NT2/D1 (cell line): ENCODE measurements around the gene MAP4K1.
"Not testable (repeated sequence)": the region's sequence is repeated elsewhere in the genome, so short reads cannot be mapped to it uniquely, and the experiment has no call there.

Experiments
- DNase-seq: peaks from one replicate; pipeline ENCODE4 v3.0.0-alpha.2; 2011; ENCODE audit warnings: low read depth, low spot score
- H3K27me3 ChIP-seq: 2 replicates; pipeline ENCODE4 v1.6.0; 2011; ENCODE audit warnings: mild to moderate bottlenecking; ENCODE audit not compliant: insufficient read length, insufficient read depth
- H3K36me3 ChIP-seq: 2 replicates; pipeline ENCODE4 v1.6.1; 2011; ENCODE audit warnings: mild to moderate bottlenecking, low read length, mixed read lengths; ENCODE audit not compliant: insufficient read depth, insufficient read length
- H3K4me1 ChIP-seq: 2 replicates; pipeline ENCODE4 v1.5.1; 2011; ENCODE audit not compliant: insufficient read depth, insufficient read length
- H3K4me3 ChIP-seq: 2 replicates; pipeline ENCODE4 v1.5.1; 2011; ENCODE audit warnings: low read depth; ENCODE audit not compliant: insufficient read length
- H3K9ac ChIP-seq: 2 replicates; pipeline ENCODE4 v1.6.0; 2011; ENCODE audit warnings: low read depth; ENCODE audit not compliant: insufficient read length
- H3K9me3 ChIP-seq: 2 replicates; pipeline ENCODE4 v1.5.1; 2011; ENCODE audit warnings: mild to moderate bottlenecking, low read length; ENCODE audit not compliant: insufficient read depth
- SUZ12 ChIP-seq: IDR thresholded peaks from 2 replicates; pipeline ENCODE4 v1.6.1; 2011; ENCODE audit not compliant: insufficient read length, insufficient read depth; ENCODE audit errors: extremely low read depth
- YY1 ChIP-seq: IDR thresholded peaks from 2 replicates; pipeline ENCODE4 v1.6.1; 2011; ENCODE audit not compliant: insufficient read length, insufficient read depth
- ZNF274 ChIP-seq: IDR thresholded peaks from 2 replicates; pipeline ENCODE4 v1.6.1; 2011; ENCODE audit warnings: mild to moderate bottlenecking, low read depth, low read length

MAP4K1 gene

DNA sequence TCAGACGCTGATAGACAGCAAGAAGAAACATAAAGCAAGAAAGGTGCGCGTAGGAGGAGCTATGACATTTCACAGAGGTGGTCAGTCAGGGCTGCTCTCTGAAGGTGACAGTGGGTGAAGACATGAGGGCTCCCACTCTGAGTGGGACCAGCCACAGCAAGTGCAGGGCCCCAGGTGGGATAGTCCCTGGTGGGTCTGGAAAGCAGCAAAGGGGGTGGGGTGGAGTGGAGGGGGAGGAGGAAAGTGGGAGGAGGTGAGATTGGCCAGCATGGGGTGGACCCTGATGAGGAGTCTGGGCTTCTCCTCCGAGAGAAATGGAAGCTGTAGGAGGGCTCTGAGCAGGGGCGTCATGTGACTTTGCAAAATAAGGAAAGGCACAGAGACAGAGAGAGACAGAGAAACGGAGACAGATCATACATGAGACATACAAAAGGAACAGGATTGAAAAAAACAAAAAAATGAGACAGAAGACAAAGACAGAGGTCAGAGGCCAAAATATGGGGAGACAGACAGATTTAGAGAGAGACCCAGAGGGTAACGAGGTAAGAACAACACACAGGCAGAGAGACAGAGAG is 2.7 kb downstream of the MAP4K1 start:
- Histone ChIP-seq H3K27me3 (no peaks in the 10 kb centered on the region), H3K9me3 (no peaks in the 10 kb centered on the region), H3K9ac (no peak overlapping the region), H3K4me1 (peaks cover 12% of the 10 kb centered on the region), H3K36me3 (peaks cover 5% of the 10 kb centered on the region), H3K4me3 (no peak overlapping the region)
- DNase-seq = no peak
- TF ChIP-seq ZNF274 (no peak), YY1 (no peak), SUZ12 (no peak)

GRCh38 chr19:38614289-38614688 is 3.5 kb downstream of the MAP4K1 start:
- Histone ChIP-seq H3K4me1 (peaks cover 9% of the 10 kb centered on the region), H3K36me3 (no peaks in the 10 kb centered on the region), H3K9ac (no peak overlapping the region), H3K9me3 (no peaks in the 10 kb centered on the region), H3K27me3 (no peaks in the 10 kb centered on the region), H3K4me3 (no peak overlapping the region)
- TF ChIP-seq SUZ12 (no peak), ZNF274 (no peak), YY1 (no peak)
- no peak for DNase-seq

DNA sequence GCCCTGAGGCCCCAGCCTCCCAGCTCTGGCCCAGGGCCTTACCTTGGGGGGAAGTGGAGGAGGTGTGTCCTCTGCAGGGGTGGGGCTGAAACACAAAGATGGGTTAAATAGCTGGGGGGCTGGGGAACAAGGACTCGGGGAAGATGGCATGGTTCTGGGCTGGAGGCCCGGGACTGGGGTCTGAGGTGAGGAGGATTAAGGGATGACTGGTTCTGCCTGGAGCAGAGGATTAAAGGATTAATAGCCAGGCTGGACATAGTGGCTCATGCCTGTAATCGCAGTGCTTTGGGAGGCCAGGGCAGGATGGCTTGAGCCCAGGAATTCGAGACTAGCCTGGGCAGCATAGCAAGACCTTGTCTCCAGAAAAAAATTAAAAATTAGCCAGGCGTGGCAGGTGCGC is 11.6 kb downstream of the MAP4K1 start:
- no peak overlapping the region for H3K4me3 ChIP-seq
- H3K9me3 ChIP-seq = no peaks in the 10 kb centered on the region
- no peaks in the 10 kb centered on the region for H3K36me3 ChIP-seq
- no peaks in the 10 kb centered on the region for H3K27me3 ChIP-seq
- H3K4me1 ChIP-seq = peaks cover 5% of the 10 kb centered on the region
- DNase-seq = no peak
- TF ChIP-seq YY1 (no peak), ZNF274 (no peak), SUZ12 (no peak)
- H3K9ac ChIP-seq = no peak overlapping the region

DNA sequence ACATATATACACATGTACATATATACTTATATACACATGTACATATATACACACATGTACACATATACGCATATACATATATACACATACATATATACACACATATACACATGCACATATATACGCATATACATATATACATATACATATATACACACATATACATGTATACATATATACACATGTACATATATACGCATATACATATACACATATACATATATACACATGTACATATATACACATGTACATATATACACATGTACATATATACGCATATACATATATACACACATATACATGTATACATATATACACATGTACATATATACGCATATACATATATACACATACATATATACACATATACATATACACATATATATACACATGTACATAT is 14.9 kb downstream of the MAP4K1 start:
- H3K4me3 ChIP-seq, H3K9me3 ChIP-seq, H3K9ac ChIP-seq, H3K4me1 ChIP-seq, H3K27me3 ChIP-seq, H3K36me3 ChIP-seq, DNase-seq: not testable (repeated sequence)

DNA sequence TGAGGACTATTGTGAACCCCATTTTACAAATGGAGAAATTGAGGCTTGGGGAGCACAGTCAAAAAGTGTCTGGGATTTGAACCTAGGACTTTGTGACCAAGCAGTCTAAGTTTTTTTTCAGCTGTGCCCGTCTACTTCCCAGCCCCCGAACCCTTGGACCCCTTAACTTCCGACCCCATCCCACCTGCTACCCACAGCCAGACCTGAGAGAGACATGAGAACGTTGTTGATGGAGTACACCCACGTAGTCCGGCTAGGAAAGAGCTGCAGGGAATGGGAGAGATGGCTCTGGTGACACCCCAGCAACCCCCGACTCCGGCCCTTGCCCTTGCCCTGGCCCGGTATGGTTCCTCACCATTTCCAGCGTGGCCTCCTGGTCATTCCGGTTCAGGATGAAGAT is 18.0 kb downstream of the MAP4K1 start:
- Histone ChIP-seq H3K36me3 (no peaks in the 10 kb centered on the region), H3K9ac (no peak overlapping the region), H3K27me3 (no peaks in the 10 kb centered on the region), H3K4me3 (no peak overlapping the region), H3K4me1 (peaks cover 5% of the 10 kb centered on the region), H3K9me3 (no peaks in the 10 kb centered on the region)
- DNase-seq = no peak
- TF ChIP-seq ZNF274 (no peak), YY1 (no peak), SUZ12 (no peak)

DNA sequence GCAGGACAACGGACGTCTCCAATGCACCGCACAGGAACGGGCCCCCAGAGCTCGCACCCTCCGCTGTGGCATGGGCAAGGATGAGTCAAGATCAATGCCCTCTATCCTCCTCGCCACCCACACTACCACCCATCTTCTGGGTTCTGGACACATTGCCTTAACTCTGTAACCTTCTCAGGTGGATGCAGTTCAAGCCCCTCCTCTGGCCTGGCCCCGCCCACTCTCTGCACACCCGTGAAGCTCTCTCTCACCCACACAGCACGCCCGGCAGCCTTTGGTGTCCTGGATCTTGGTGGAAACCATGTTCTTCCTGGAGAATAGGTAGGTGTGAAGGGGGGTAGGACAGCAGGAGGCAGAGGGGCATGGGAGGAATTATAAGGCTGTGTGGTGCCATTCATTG is 20.7 kb downstream of the MAP4K1 start:
- no peak overlapping the region for H3K9ac ChIP-seq
- H3K9me3 ChIP-seq = no peaks in the 10 kb centered on the region
- H3K27me3 ChIP-seq = no peaks in the 10 kb centered on the region
- no peak overlapping the region for H3K4me3 ChIP-seq
- no peak for DNase-seq
- H3K4me1 ChIP-seq = peaks cover 5% of the 10 kb centered on the region
- H3K36me3 ChIP-seq = no peaks in the 10 kb centered on the region
- TF ChIP-seq YY1 (no peak), SUZ12 (no peak), ZNF274 (no peak)

- Histone ChIP-seq H3K9me3 (no peaks in the 10 kb centered on the region), H3K9ac (peak overlapping the region; percentile 32), H3K36me3 (no peaks in the 10 kb centered on the region), H3K4me1 (peaks cover 5% of the 10 kb centered on the region), H3K4me3 (peak overlapping the region; percentile 42), H3K27me3 (no peaks in the 10 kb centered on the region)
- DNase-seq = peak; percentile 76
- TF ChIP-seq SUZ12 = no peak
- no peak for TF ChIP-seq ZNF274
- TF ChIP-seq YY1 = no peak
Observed at GRCh38 chr19:38596057-38596981, 21.4 kb downstream of the MAP4K1 start.
